Tibial artery (tissue), 4 donors: Measurements from ENCODE around the gene SHLD2.

ENCODE experiments used
- DNase-seq, 2 donors: peaks; one replicate each; pipeline ENCODE4 v3.0.0-alpha.2; 2019
- H3K27ac ChIP-seq, 2 donors: fragments of 200-600 bp; sonication (generic) in 1 of 2; 1 replicate in 1 of 2; 2 replicates in 1 of 2; pipeline ENCODE4 v1.5.1; 2018 to 2019; ENCODE audit warnings: mild to moderate bottlenecking in 1 of 2
- H3K27me3 ChIP-seq, 2 donors: fragments of 200-600 bp; sonication (generic) in 1 of 2; one replicate each; pipeline versions ENCODE4 v1.5.1 to v1.6.0; 2016 to 2019
- H3K36me3 ChIP-seq, 3 donors: fragments of 200-600 bp; sonication (generic) in 2 of 3; one replicate each; pipeline ENCODE4 v1.5.1; 2016 to 2019; ENCODE audit warnings: mild to moderate bottlenecking in 2 of 3
- H3K4me1 ChIP-seq, 4 donors: fragments of 200-600 bp; sonication (generic) in 2 of 4; 1 replicate in 3 of 4; 2 replicates in 1 of 4; pipeline ENCODE4 v1.5.1; 2016 to 2019
- H3K4me3 ChIP-seq, 2 donors: fragments of 200-600 bp; sonication (generic) in 1 of 2; 1 replicate in 1 of 2; 2 replicates in 1 of 2; pipeline ENCODE4 v1.5.1; 2018 to 2019; ENCODE audit warnings: mild to moderate bottlenecking in 2 of 2
- H3K9me3 ChIP-seq, 3 donors: fragments of 200-600 bp; sonication (generic) in 1 of 3; one replicate each; pipeline ENCODE4 v1.5.1; 2016 to 2019
- intact Hi-C: fragments of 100-400 bp; cut with DNase I; formaldehyde crosslinking; loops from one replicate; pipeline ENCODE4 v1.15.0; 2023; ENCODE audit warnings: low total_unique reads
- TF ChIP-seq, protein P1 (sequence below), 2 experiments: fragments of 200-600 bp in 1 of 2; fragments of 450-650 bp in 1 of 2; IDR thresholded peaks; one replicate each; pipeline ENCODE4 v1.5.1; 2017 to 2019; ENCODE audit warnings: antibody characterized with exemption in 2 of 2, mild to moderate bottlenecking in 1 of 2, moderate library complexity in 1 of 2

SHLD2 gene, protein sequence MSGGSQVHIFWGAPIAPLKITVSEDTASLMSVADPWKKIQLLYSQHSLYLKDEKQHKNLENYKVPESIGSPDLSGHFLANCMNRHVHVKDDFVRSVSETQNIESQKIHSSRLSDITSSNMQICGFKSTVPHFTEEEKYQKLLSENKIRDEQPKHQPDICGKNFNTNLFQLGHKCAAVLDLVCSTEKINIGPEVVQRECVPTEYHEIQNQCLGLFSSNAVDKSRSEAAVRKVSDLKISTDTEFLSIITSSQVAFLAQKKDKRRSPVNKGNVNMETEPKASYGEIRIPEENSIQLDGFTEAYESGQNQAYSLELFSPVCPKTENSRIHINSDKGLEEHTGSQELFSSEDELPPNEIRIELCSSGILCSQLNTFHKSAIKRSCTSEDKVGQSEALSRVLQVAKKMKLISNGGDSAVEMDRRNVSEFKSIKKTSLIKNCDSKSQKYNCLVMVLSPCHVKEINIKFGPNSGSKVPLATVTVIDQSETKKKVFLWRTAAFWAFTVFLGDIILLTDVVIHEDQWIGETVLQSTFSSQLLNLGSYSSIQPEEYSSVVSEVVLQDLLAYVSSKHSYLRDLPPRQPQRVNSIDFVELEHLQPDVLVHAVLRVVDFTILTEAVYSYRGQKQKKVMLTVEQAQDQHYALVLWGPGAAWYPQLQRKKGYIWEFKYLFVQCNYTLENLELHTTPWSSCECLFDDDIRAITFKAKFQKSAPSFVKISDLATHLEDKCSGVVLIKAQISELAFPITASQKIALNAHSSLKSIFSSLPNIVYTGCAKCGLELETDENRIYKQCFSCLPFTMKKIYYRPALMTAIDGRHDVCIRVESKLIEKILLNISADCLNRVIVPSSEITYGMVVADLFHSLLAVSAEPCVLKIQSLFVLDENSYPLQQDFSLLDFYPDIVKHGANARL

DNA sequence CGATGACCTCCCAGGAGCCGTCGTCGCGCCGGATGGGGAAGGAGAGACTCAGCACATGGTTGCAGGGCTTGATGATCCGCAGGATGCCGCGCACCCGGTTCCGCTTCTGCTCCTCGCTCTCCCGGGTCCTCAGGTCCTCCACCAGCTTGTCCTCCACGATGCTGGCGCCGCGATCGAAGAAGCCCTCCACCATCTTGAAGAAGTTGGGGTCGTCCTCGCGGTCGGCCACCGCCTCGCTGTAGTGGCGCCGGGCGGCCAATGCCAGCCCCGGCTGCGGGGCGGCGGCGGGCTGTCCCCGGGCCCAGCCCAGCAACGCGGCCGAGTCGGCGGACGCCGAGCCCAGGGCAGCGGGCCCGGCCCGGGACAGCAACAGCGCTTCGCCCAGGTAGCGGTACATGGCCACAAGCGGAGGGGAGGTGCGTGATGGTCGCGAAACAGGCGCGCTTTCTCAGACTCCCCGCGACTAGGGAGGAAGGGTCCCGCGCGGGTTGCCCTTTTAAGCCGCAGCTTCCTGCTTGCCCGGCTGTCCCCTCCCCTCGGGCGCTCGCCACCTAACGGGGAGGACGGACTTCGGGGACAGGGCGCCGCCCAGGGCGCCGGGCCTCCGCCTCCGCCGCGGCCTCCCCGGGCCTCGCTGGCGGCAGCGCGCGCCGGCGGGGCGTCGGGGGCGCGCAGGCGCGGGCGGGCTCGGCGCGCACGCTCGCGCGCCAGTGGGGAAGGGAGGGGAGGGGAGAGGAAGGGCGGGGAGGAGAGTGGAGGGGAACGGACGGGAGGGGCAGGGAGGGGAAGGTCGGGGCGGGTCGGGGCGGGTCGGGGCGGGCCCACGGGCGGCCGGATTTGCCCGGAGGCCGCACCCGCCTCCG lies at the start of gene SHLD2, which contains the start of gene GLUD1:
Gene SHLD2, plus strand, starts transcription at position 834 of the 863 bp plus-strand sequence. CDS start 56,149 bp downstream, outside the sequence.
Gene GLUD1, minus strand, starts transcription at position 471 of the 863 bp plus-strand sequence. Its CDS starts 74 bp downstream, at position 397.
- intact Hi-C loops: loop anchor here (10.0 kb wide), 2 partner anchors 130 to 400 kb away; partner anchors contain the start of gene ADIRF

DNA sequence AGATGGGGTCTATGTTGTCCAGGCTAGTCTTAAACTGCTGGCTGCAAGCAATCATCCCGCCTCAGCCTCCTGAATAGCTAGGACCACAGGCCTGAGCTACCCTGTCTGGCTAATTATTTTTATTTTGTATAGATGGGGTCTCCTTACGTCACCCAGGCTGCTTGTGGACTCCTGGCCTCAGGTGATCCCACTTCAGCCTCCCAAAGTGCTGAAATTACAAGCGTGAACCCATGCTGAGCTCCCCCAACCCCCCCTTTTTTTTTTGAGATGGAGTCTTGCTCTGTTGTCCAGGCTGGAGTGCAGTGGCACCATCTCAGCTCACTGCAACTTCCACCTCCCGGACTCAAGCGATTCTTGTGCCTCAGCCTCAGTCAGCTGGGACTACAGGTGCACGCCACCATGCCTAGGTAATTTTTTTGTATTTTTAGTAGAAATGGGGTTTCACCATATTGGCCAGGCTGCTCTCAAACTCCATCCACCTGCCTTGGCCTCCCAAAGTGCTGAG lies 49.5 kb upstream of the SHLD2 start:
- Histone ChIP-seq H3K27ac (no peak overlapping the region), H3K27me3 (no peaks in the 10 kb centered on the region), H3K4me1 (no peaks in the 10 kb centered on the region), H3K4me3 (no peak overlapping the region), H3K9me3 (no peaks in the 10 kb centered on the region), H3K36me3 (peaks cover 30 to 52% (median 34%) of the 10 kb centered on the region in 3 donors)
- TF ChIP-seq, protein P1, sequence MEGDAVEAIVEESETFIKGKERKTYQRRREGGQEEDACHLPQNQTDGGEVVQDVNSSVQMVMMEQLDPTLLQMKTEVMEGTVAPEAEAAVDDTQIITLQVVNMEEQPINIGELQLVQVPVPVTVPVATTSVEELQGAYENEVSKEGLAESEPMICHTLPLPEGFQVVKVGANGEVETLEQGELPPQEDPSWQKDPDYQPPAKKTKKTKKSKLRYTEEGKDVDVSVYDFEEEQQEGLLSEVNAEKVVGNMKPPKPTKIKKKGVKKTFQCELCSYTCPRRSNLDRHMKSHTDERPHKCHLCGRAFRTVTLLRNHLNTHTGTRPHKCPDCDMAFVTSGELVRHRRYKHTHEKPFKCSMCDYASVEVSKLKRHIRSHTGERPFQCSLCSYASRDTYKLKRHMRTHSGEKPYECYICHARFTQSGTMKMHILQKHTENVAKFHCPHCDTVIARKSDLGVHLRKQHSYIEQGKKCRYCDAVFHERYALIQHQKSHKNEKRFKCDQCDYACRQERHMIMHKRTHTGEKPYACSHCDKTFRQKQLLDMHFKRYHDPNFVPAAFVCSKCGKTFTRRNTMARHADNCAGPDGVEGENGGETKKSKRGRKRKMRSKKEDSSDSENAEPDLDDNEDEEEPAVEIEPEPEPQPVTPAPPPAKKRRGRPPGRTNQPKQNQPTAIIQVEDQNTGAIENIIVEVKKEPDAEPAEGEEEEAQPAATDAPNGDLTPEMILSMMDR (IDR thresholded peaks at IDR 0.05): no peak
- DNase-seq: no peak
- intact Hi-C loops: no loop called here

More for the DNA sequence above, at the start of gene SHLD2, which contains the start of gene GLUD1:
- Histone ChIP-seq H3K36me3 (peaks cover 0 to 11% (median 0%) of the 10 kb centered on the region in 3 donors), H3K4me1 (peaks cover 0 to 37% (median 11%) of the 10 kb centered on the region in 4 donors), H3K9me3 (no peaks in the 10 kb centered on the region), H3K4me3 (peak within 1 kb of the TSS; percentile 85 to 94), H3K27me3 (no peaks in the 10 kb centered on the region), H3K27ac (peak within 1 kb of the TSS; percentile 96 to 99)
- TF ChIP-seq, protein P1 (IDR thresholded peaks at IDR 0.05): no peak
- peak; percentile 93 to 96 for DNase-seq

DNA sequence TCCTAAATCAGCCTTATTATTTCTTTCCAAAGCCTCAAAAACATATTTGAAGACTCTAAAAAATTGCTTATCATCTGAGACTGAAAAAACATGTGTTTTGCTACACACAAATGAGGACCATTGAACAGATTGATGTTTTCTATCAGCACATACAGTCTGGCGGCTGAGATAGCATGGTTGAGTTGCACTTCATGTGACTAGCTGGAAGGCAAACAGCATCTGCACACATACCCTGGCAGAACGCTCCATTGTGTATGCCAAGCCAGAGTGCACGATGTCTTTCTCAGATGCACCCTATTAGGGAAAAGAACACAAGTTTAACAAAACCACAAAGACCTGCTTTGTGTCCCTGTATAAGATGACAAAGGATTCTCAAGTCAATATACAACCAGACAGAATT lies 41.9 kb upstream of the SHLD2 start:
- TF ChIP-seq, protein P1 (IDR thresholded peaks at IDR 0.05): no peak
- Histone ChIP-seq H3K4me3 (no peak overlapping the region), H3K36me3 (peaks cover 65 to 98% (median 74%) of the 10 kb centered on the region in 3 donors), H3K9me3 (no peaks in the 10 kb centered on the region), H3K27ac (peak overlapping the region in 1 of 2 donors; percentile 16), H3K27me3 (no peaks in the 10 kb centered on the region), H3K4me1 (no peaks in the 10 kb centered on the region)
- DNase-seq: peak; percentile 62 to 72
- intact Hi-C loops: no loop called here

DNA sequence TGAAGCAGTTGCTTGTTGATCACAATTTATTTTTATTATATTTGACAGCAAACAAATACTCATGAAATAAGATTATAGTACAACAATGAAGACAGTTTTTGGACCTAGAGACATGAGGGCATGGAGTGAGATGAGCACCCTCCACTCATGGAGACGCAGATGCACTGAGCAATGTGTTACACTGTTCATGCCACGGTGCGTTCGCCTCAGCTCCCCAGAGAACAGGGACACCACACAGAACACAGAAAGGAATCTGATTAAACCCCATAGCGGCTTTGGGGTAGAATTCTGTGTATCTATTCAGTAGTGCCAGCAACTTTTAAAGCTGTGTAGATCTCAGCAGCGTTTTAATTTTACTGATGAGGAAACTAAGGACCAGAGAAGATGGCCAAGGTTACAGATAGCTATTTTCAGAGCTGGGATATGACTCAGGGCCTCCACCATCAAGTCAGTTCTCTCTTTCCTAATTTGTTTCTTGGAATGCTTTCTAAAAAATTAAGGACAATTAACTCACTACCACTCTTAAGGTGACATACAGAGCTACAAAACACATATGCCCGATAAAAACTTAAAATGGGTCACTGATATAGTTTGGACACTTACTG lies 41.3 kb upstream of the SHLD2 start:
- intact Hi-C loops: no loop called here
- no peak overlapping the region for H3K4me3 ChIP-seq
- H3K9me3 ChIP-seq: no peaks in the 10 kb centered on the region
- no peaks in the 10 kb centered on the region for H3K4me1 ChIP-seq
- no peaks in the 10 kb centered on the region for H3K27me3 ChIP-seq
- H3K36me3 ChIP-seq: peaks cover 65 to 98% (median 74%) of the 10 kb centered on the region in 3 donors
- DNase-seq: no peak
- TF ChIP-seq, protein P1 (IDR thresholded peaks at IDR 0.05): no peak
- H3K27ac ChIP-seq: peak overlapping the region; percentile 16 to 29
